ENCODE results near the gene NOL3. TPM values are rescaled to one million over a fixed set of nuclear protein-coding genes. Genes with fewer than 3 reads are reported as not detected.

NOL3 gene
- total RNA-seq, 4 donors from 2014 or later: 38.3 to 97.0 (median 63.5) TPM

GRCh38 chr16:67188323-67188722, 18.0 kb downstream of the NOL3 start:
- Histone ChIP-seq H3K4me1 (peaks cover 19 to 36% of the 10 kb centered on the region in 2 donors), H3K27me3 (no peaks in the 10 kb centered on the region), H3K4me3 (replicated peaks in 1 of 3) (no peak overlapping the region), H3K36me3 (no peaks in the 10 kb centered on the region), H3K27ac (no peak overlapping the region), H3K9me3 (no peaks in the 10 kb centered on the region)
- WGBS, 2 donors: 77 to 96% methylated on average over 2 to 4 of the region's 4 CpGs
- intact Hi-C loops (cut with DNase I): loop anchor here (10.0 kb wide), 2 partner anchors 214 to 294 kb away; no protein-coding TSS in a partner anchor
- no peak for TF ChIP-seq POLR2A (IDR thresholded peaks at IDR 0.05)
- TF ChIP-seq, protein P1, sequence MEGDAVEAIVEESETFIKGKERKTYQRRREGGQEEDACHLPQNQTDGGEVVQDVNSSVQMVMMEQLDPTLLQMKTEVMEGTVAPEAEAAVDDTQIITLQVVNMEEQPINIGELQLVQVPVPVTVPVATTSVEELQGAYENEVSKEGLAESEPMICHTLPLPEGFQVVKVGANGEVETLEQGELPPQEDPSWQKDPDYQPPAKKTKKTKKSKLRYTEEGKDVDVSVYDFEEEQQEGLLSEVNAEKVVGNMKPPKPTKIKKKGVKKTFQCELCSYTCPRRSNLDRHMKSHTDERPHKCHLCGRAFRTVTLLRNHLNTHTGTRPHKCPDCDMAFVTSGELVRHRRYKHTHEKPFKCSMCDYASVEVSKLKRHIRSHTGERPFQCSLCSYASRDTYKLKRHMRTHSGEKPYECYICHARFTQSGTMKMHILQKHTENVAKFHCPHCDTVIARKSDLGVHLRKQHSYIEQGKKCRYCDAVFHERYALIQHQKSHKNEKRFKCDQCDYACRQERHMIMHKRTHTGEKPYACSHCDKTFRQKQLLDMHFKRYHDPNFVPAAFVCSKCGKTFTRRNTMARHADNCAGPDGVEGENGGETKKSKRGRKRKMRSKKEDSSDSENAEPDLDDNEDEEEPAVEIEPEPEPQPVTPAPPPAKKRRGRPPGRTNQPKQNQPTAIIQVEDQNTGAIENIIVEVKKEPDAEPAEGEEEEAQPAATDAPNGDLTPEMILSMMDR (IDR thresholded peaks at IDR 0.05): no peak
- DNase-seq: no peak

GRCh38 chr16:67188798-67189197, 18.5 kb downstream of the NOL3 start:
- no peak overlapping the region for H3K4me3 ChIP-seq (replicated peaks in 1 of 3)
- 83 to 91% methylated on average over 7 to 9 of the region's 15 CpGs for WGBS, 2 donors
- no peaks in the 10 kb centered on the region for H3K36me3 ChIP-seq
- no peak for DNase-seq
- no peaks in the 10 kb centered on the region for H3K9me3 ChIP-seq
- H3K27me3 ChIP-seq: no peaks in the 10 kb centered on the region
- intact Hi-C loops (cut with DNase I): loop anchor here (10.0 kb wide), 2 partner anchors 214 to 294 kb away; no protein-coding TSS in a partner anchor
- H3K27ac ChIP-seq: no peak overlapping the region
- TF ChIP-seq, protein P1 (IDR thresholded peaks at IDR 0.05): no peak
- TF ChIP-seq POLR2A (IDR thresholded peaks at IDR 0.05): no peak
- peaks cover 22 to 40% of the 10 kb centered on the region in 2 donors for H3K4me1 ChIP-seq

GRCh38 chr16:67190041-67190440, 19.7 kb downstream of the NOL3 start, which contains the start of gene EXOC3L1:
Gene EXOC3L1 (minus strand): TSS chr16:67190136. CDS start chr16:67189676, 460 bp downstream.
- Histone ChIP-seq H3K9me3 (no peaks in the 10 kb centered on the region), H3K36me3 (peaks cover 4 to 10% of the 10 kb centered on the region in 2 donors), H3K4me3 (replicated peaks in 1 of 3) (no peak within 1 kb of the TSS), H3K4me1 (peaks cover 15 to 31% of the 10 kb centered on the region in 2 donors), H3K27me3 (no peaks in the 10 kb centered on the region), H3K27ac (no peak within 1 kb of the TSS)
- TF ChIP-seq POLR2A (IDR thresholded peaks at IDR 0.05): no peak
- TF ChIP-seq, protein P1 (IDR thresholded peaks at IDR 0.05): no peak
- WGBS, 2 donors: 22 to 34% methylated on average over 4 to 6 of the region's 6 CpGs
- intact Hi-C loops (cut with DNase I): no loop called here
- DNase-seq: no peak

DNA sequence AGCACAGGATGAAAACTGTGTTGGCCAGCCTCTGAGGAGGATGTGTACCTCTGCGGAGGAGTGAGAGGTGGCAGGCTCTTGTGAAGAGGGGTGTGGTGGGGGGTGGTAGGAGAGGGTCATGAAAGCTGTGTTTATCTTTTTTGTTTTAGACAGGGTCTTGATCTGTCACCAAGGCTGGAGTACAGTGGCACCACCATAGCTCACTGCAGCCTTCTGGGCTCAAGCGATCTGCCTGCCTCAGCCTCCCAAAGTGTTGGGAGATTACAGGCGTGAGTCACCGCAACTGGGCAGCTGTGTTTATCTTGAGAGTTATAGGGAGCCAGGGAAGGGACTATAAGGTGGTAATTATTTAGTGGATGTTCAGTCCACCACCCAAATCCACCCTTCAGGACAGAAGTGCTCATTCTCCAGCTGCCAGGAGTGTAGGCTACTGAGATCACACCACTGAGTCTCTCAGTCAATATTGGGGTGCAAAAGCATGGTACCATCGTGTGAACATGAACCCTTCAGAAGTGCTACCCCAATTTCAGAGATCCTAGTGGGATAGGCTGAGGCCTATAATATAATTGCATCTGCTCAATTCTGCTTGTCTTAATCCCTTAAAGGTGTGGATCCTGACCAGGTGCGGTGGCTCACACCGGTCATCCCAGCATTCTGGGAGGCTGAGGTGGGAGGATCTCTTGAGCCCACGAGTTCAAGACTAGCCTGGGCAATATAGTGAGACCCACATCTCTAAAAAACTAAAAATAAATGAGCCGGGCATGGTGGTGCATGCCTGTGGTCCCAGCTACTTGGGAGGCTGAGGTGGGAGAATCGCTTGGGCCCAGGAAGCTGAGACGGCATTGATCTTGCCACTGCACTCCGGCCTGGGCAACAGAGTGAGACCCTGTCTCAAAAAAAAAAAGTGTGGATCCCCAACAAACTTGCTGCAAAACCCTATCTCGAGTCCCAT, 20.4 kb downstream of the NOL3 start:
- Histone ChIP-seq H3K27ac (no peak overlapping the region), H3K27me3 (no peaks in the 10 kb centered on the region), H3K4me1 (peaks cover 12 to 24% of the 10 kb centered on the region in 2 donors), H3K36me3 (peaks cover 11 to 17% of the 10 kb centered on the region in 2 donors), H3K9me3 (no peaks in the 10 kb centered on the region), H3K4me3 (replicated peaks in 1 of 3) (no peak overlapping the region)
- TF ChIP-seq, protein P1 (IDR thresholded peaks at IDR 0.05): no peak
- TF ChIP-seq POLR2A (IDR thresholded peaks at IDR 0.05): no peak
- no peak for DNase-seq
- intact Hi-C loops (cut with DNase I): no loop called here
- WGBS, 2 donors: 78 to 82% methylated on average over 12 to 13 of the region's 13 CpGs
